Loucy (cell line): ENCODE measurements around the gene AGBL4.

Experiments used
- H2AFZ ChIP-seq: fragments of 200-600 bp; sonication (generic); 2 replicates; pipeline ENCODE4 v1.6.0; 2016; ENCODE audit warnings: antibody characterized with exemption, mild to moderate bottlenecking, low read length, moderate library complexity
- H3F3A ChIP-seq: fragments of 200-600 bp; 2 replicates; pipeline ENCODE4 v1.6.0; 2016; ENCODE audit warnings: antibody characterized with exemption, low read depth, mild to moderate bottlenecking
- H3K27me3 ChIP-seq: fragments of 200-600 bp; sonication (generic); 2 replicates; pipeline ENCODE4 v1.6.1; 2014; ENCODE audit warnings: low read length, mild to moderate bottlenecking; ENCODE audit not compliant: insufficient read depth, poor library complexity, severe bottlenecking
- H3K36me3 ChIP-seq: fragments of 200-600 bp; sonication (generic); 2 replicates; pipeline ENCODE4 v1.6.1; 2016; ENCODE audit warnings: low read length; ENCODE audit not compliant: insufficient read depth
- H3K4me1 ChIP-seq: fragments of 200-600 bp; sonication (generic); 2 replicates; pipeline ENCODE4 v1.5.1; 2014; ENCODE audit warnings: low read length, mild to moderate bottlenecking; ENCODE audit not compliant: insufficient read depth, poor library complexity, severe bottlenecking
- H3K4me2 ChIP-seq: fragments of 200-600 bp; sonication (generic); 2 replicates; pipeline ENCODE4 v1.6.0; 2014; ENCODE audit warnings: antibody characterized with exemption, low read length, low read depth, mild to moderate bottlenecking; ENCODE audit not compliant: poor library complexity, severe bottlenecking
- H3K4me3 ChIP-seq: fragments of 200-600 bp; sonication (generic); 2 replicates; pipeline ENCODE4 v1.5.1; 2014; ENCODE audit warnings: low read length, mild to moderate bottlenecking, mixed read lengths; ENCODE audit not compliant: poor library complexity, severe bottlenecking
- H3K79me2 ChIP-seq: fragments of 200-600 bp; sonication (generic); 2 replicates; pipeline ENCODE4 v1.6.1; 2014; ENCODE audit warnings: low read length; ENCODE audit not compliant: insufficient read depth
- H3K9ac ChIP-seq: fragments of 200-600 bp; sonication (generic); 2 replicates; pipeline ENCODE4 v1.6.0; 2014; ENCODE audit warnings: mild to moderate bottlenecking, low read depth, low read length, moderate library complexity; ENCODE audit not compliant: poor library complexity, severe bottlenecking
- H3K9me2 ChIP-seq: fragments of 200-600 bp; sonication (generic); replicated peaks from 2 replicates; pipeline ENCODE4 v1.6.1; 2016; ENCODE audit warnings: low read depth, low read length, mixed read lengths
- H3K9me3 ChIP-seq: fragments of 200-600 bp; sonication (generic); 2 replicates; pipeline ENCODE4 v1.6.1; 2014; ENCODE audit warnings: mild to moderate bottlenecking, antibody characterized with exemption, low read length, low read depth; ENCODE audit not compliant: insufficient read depth
- H4K20me1 ChIP-seq: fragments of 200-600 bp; sonication (generic); 2 replicates; pipeline ENCODE4 v1.6.0; 2014; ENCODE audit warnings: antibody characterized with exemption, low read length, mild to moderate bottlenecking; ENCODE audit not compliant: insufficient read depth, poor library complexity, severe bottlenecking
- CTCF ChIP-seq: fragments of 200-600 bp; sonication (generic); conservative IDR thresholded peaks from 2 replicates; pipeline ENCODE4 v1.5.1; 2014; ENCODE audit warnings: mild to moderate bottlenecking, antibody characterized with exemption, low read length
- EZH2phosphoT487 ChIP-seq: fragments of 200-600 bp; IDR thresholded peaks from 2 replicates; pipeline ENCODE4 v1.6.1; 2018; ENCODE audit warnings: antibody characterized with exemption, mild to moderate bottlenecking, moderate library complexity, borderline replicate concordance

Gene AGBL4

GRCh38 chr1:49854741-49855140 lies 169.0 kb downstream of the AGBL4 start:
- H3K9me2 ChIP-seq = peaks cover 4% of the 10 kb centered on the region; the same call in 1 of the 2 replicates
- no peaks in the 10 kb centered on the region for H3K4me1 ChIP-seq
- no peaks in the 10 kb centered on the region for H3K9me3 ChIP-seq
- no peaks in the 10 kb centered on the region for H3K79me2 ChIP-seq
- no peaks in the 10 kb centered on the region for H3K27me3 ChIP-seq
- H3K4me3 ChIP-seq = no peak overlapping the region
- no peak overlapping the region for H3K4me2 ChIP-seq
- TF ChIP-seq CTCF = no peak
- TF ChIP-seq EZH2phosphoT487 = no peak
- no peaks in the 10 kb centered on the region for H3K36me3 ChIP-seq
- H3K9ac ChIP-seq = no peak overlapping the region
- no peaks in the 10 kb centered on the region for H4K20me1 ChIP-seq
- no peak overlapping the region for H2AFZ ChIP-seq
- no peaks in the 10 kb centered on the region for H3F3A ChIP-seq

- H3K36me3 ChIP-seq = no peaks in the 10 kb centered on the region
- no peaks in the 10 kb centered on the region for H3K9me2 ChIP-seq
- no peak overlapping the region for H3K4me2 ChIP-seq
- H2AFZ ChIP-seq = no peak overlapping the region
- peaks cover 3% of the 10 kb centered on the region; the same call in 1 of the 2 replicates for H3K9me3 ChIP-seq
- H3K27me3 ChIP-seq = no peaks in the 10 kb centered on the region
- H3K79me2 ChIP-seq = no peaks in the 10 kb centered on the region
- no peak overlapping the region for H3K4me3 ChIP-seq
- H4K20me1 ChIP-seq = no peaks in the 10 kb centered on the region
- no peaks in the 10 kb centered on the region for H3F3A ChIP-seq
- no peaks in the 10 kb centered on the region for H3K4me1 ChIP-seq
- no peak overlapping the region for H3K9ac ChIP-seq
- TF ChIP-seq EZH2phosphoT487 (no peak), CTCF (no peak)
These were observed 181.2 kb downstream of the AGBL4 start for GRCh38 chr1:49842596-49842995.

- H2AFZ ChIP-seq = no peak overlapping the region
- TF ChIP-seq EZH2phosphoT487 (no peak), CTCF (no peak)
These were observed 182.0 kb downstream of the AGBL4 start for GRCh38 chr1:49841767-49842166.

More at GRCh38 chr1:49841767-49842166, 182.0 kb downstream of the AGBL4 start:
- Histone ChIP-seq H3K4me2 (no peak overlapping the region), H3K4me1 (no peaks in the 10 kb centered on the region), H3K36me3 (no peaks in the 10 kb centered on the region), H3F3A (no peaks in the 10 kb centered on the region), H3K27me3 (no peaks in the 10 kb centered on the region), H3K9me2 (no peaks in the 10 kb centered on the region), H3K4me3 (no peak overlapping the region), H3K79me2 (no peaks in the 10 kb centered on the region), H3K9me3 (peaks cover 3% of the 10 kb centered on the region; the same call in 1 of the 2 replicates), H4K20me1 (no peaks in the 10 kb centered on the region), H3K9ac (no peak overlapping the region)
